ENCODE data around the gene BEND7.
"Not testable (repeated sequence)": the region's sequence is repeated elsewhere in the genome, so short reads cannot be mapped to it uniquely, and the experiment has no call there.

Gene BEND7

DNA sequence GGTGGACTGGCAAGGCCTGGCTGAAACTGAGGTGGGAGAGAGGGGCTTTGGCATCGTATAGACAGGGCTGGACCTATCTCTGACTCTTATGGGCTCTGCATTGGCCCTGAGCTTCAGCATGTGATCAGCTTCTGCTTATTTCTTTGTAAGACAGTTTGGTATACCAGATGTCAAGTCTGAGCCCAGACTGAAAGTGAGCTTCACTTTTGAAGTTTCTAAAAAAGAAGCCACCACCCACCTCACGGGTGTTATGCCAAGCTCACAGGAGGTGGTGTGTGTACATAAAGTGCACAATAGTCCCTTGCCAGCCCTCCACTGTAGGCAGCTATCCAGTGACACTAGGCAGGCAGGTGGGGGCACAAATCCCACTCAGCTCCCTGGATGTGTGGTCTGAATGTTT is 112.1 kb downstream of the BEND7 start:
- DNase-seq: no peak

DNA sequence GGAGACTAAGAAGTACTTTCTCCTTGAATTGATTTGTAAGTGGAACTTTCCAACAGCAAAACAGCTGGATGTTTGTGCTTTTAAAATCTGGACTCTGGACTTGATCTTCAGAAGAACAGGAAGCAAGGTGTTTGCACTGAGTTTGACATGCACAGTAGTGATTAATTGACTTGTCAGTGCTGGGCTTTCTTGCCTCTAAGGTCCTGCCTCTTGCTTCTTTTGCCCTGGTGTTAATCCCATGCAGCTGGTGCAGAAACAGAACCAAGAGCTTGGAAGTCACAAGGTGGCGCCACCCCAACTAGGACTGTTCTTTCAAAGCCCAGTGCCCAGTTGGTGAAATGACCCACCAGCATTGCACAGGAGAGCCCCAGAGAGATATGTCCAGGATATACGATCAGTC is 114.0 kb downstream of the BEND7 start:
- DNase-seq: no peak

DNA sequence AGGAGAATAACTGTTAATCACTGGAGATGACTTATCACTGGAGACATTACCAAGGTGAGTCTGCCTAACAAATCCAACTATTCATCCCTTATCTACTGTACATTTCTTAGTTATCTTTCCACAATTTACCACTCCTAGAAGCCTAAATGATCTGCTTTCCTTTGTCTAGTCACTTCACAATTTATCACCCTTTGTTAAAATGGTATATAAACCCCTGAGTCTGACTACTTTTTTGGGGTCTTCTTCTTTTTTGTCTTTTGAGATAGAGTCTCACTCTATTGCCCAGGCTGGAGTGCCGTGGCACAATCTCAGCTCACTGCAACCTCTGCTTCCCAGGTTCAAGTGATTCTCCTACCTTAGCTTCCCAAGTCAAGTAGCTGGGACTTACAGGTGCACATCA is 114.7 kb downstream of the BEND7 start:
- DNase-seq: no peak

DNA sequence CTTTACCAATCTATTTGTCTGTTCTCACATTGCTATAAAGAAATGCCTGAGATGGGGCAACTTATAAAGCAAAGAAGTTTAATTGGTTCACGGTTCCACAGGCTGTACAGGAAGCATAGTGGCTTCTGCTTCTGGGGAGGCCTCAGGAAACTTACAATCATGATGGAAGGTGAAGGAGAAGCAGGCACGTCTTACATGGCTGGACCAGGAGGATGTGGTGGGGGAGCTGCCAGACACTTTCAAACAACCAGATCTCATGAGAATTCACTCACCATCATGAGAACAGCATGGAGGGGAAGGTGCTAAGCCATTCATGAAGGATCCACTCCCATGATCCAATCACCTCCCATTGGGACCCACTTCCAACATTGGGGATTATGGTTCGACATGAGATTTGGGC is 115.9 kb downstream of the BEND7 start:
- DNase-seq: no peak

DNA sequence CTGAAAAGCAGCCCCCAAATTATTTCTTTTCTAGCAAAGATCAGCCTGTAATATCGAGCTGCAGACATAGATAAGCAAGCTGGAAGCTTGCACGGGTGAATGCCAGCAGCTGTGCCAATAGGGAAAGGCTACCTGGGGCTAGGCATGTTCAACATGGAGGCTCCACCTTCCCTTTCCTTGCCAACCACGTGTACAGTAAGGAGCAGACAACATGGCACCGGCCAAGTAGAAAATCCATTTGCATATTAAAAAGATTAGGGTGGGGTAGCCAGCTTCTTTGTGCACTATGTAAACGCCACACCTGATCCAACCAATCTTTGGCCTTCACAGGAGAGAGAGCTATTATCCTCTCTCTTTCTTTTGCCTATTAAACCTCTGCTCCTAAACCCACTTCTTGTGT is 124.0 kb downstream of the BEND7 start:
- no peak for DNase-seq

DNA sequence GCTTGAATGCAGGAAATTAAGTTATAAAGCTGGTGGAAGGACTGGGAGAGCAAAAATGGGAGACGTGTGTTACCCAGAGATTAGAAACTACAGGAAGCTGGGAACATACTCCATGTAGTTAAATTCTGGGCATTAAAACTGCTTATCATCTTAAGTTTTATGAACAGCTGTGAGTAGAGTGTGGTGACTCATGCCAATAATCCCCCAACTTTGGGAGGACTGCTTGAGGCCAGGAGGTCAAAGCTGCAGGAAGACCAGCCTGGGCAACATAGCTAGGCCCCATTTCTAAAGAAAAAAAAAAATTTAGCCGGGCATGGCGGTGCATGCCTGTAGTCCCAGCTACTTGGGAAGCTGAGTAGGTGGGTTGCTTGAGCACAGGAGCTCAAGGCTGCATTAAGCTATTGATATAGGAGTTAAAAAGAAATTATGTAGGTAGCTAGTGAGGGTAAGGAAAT is 124.5 kb downstream of the BEND7 start:
- no peak for DNase-seq

DNA sequence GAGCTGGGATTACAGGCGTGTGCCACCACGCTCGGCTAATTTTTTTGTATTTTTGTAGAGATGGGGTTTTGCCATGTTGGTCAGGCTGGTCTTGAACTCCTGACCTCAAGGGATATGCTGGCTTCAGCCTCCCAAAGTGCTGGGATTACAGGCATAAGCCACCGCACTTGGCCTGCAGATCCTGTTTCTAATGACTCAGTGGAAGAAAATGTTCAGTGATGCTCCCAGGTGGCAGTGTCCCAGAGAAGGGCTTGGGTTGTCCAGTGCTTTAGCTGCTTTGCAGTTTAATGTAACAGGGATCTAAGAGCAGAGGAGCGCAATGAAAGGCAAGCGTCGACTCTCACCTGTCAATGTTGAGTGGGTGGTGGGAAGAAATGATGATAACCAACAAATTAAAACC is 125.4 kb downstream of the BEND7 start:
- DNase-seq: not testable (repeated sequence)

DNA sequence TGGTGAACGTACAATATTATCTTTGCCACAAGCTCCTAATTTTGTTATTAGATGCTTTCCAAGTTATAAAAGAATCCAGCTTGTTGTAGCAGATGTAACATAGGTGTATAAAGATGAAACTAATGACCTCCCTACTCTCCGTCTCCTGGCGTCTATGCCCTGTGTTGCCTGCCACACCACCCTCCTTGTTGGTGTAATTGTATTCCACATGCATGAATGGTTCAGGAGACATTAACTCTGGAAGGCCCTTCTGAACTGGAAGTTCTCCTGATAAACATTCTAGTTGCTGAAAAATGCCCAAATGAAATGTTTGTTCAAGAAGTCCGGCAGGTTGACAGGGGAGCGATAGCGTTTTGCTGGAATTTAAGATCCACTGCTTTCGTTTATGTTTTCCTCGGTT is 126.8 kb downstream of the BEND7 start:
- no peak for DNase-seq

DNA sequence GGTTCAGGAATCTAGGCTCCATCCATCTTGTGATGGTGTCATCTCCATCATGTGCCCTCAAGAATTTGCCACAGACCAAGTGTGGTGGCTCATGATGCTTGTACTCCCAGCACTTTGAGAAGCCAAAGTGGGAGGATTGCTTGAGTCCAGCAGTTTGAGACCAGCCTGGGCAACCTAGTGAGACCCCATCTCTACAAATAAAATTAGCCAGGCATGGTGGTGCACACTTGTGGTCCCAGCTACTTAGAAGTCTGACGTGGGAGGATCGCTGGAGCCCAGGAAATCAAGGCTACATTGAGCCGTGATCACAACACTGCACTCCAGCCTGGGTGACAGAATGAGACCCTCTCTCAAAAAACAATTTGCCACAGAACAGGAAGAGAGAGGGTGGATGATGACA is 127.7 kb downstream of the BEND7 start:
- DNase-seq: no peak

DNA sequence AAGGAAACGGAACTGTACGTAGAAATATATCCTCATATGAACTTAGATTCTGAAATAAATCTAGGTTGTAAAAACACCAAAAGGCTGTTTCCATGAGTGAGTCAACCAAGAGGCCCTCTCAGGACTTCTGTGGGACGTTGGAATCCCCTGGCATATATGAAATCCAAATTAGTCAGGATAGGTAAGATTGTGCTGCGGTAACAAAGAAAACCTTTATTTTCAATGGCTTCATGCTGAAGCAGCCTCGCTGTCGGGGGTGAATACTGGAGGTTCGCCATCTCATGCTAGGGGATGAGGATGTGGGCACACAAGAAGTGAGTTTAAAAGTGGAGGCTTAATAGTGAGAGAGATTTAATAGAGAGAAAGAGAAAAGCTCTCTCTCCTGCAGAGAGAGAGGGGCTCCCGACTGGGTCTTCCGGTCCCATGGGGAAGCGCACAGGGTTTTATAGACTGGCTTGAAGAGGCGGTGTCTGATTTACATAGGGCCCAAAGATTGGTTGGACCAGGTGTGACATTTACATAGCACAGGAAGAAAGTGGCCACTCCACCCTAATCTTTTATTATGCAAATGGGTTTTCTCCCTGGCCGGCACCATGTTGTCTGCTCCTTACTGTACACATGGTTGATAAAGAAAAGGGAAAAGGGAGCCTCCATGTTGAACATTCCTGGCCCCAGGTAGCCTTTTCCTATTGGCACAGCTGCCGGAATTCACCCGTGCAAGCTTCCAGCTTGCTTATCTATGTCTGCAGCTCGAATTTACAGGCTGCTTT is 128.4 kb downstream of the BEND7 start:
- DNase-seq: no peak

DNA sequence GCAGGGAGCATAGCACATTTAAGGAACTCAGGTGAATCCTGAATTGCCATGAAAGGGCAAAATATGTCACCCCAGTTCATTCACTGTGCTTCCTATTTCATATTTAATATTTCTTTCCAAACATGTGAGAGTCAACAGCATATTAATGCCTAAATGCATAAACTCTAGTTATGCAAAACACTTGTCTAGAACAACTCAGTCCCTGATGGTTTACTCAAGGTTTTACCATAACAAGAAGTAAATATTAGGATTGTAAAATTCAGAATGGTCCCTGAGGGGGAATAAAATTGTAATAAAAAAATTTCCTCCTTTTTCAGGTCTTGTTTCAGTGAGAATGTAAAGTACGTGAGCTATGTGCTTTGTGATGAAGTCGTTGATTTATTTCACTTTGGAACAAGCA is 129.1 kb downstream of the BEND7 start:
- DNase-seq: no peak

DNA sequence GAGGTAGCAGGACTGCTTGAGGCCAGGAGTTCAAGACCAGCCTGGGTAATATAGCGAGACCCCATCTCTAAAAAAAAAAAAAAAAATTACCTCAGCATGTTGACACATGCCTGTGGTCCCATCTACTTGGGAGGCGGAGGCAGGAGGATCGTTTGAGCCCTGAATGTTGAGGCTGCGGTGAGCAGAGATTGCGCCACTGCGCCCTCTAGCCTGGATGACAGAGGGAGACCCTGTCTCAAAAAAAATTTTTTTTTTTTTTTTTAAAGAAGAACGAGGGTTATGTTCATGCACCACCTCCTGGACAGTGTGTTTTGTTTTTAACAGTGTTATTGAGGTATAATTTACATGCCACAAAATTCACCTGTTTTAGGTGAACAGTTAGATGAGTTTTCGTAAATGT is 129.6 kb downstream of the BEND7 start:
- DNase-seq: no peak

DNA sequence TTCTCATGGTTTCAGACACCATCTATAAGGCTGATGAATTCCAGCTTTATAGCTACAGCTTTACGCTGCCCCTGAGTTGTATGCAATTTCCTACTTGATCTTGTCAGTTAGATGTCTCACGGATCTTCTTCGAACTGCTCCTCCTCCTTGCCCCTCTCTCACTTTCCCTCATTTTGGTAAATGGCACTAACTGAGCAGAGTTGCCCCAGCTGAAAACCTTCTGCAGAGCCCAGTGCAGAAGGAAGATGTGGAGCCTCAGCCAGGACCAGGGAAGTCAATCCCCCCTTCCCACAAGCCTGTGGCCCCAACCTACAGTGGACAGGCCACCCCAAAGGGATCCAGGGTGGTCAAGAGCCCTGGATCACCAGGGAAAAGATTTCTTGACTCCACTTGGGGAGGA is 131.8 kb downstream of the BEND7 start:
- no peak for DNase-seq

DNA sequence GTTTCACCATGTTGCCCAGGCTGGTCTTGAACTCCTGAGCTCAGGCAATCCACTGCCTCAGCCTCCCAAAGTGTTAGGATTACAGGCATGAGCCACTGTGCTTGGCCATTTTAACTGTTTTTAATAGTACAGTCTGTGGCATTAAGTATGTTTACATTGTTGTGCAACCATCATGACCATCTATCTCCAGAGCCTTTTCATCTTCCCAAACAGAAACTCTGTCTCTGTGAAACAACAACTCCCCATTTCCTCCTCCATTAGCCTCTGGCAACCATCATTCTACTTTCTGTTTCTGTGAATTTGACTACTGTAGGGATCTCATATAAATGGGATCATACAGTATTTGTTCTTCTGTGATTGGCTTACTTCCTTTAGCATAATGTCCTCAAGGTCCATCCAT is 132.4 kb downstream of the BEND7 start:
- DNase-seq: no peak

DNA sequence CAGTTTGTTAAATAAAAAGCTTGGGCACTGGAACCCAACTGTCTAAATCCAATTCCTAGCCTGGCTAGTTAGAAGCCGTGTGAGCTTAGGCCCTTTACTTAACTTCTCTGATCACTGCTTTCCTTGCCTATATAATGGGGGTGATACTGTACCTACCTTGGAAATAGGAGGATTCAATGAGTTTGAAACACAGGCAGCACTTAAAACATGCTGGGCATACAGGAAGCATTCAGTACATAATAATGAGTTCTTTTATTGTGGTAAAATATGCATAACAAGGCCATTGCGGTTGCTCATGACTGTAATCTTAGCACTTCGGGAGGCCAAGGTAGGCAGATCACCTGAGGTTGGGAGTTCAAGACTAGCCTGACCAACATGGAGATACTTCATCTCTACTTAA is 133.3 kb downstream of the BEND7 start:
- no peak for DNase-seq

DNA sequence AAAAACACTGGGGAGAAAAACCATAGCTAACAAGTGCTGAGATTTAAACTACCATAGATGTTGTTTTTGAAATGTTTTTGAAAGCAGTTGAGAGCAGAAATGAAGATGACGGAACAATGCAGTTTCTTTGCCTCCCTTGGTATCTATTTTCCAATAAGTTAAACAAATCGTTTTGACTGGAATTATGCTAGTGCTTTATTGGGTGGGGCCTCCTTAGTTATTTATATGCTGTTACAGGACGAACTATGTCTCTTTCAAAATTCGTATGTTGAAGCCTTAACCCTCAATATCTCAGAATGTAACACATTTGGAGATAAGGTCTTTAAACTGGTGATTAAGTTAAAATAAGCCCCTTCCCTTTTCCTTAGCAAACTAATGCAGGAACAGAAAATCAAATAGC is 135.2 kb downstream of the BEND7 start:
- no peak for DNase-seq

DNA sequence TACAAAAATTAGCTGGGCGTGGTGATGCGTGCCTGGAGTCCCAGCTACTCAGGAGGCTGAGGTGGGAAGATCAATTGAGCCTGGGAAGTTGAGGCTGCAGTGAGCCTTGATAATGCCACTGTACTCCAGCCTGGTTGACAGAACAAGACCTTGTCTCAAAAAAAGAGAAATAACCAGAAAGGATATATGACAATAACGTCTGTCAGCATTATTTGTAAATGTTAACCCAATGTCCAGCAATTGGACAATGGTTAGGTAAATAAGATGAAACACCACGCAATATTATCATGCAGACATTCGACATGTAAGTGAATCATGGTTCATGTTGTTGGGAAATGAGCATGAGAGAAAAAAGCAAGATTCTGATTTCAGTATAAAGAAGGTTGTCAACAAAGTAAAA is 136.1 kb downstream of the BEND7 start:
- DNase-seq: no peak
